ENCODE data around the gene CNTNAP5. TPM values are rescaled to one million over a fixed set of nuclear protein-coding genes. Genes with fewer than 3 reads are reported as not detected.

Gene CNTNAP5
- total and polyA plus RNA-seq, 2 donors (not counting 3 experiments of a cell fraction or from before 2014, with no cell fraction given) = not detected

DNA sequence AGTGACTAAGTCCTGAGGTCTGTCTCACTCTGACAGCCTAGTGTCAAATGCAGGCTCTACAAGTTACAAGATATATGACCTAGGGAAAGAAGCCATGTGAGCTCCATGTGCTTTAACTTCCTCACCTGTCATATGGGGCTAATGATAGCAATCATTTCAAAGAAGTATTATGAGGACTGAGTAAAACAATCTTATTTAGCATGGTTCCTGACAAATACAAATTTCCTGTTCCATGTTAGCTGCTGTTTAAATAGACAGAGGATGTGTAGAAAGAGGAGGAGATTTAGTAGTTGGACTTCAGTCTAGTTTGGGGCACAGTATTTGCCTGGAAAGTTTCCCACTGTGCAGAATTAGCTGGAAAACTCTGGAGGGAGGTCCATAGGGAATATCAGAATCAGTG lies 545.8 kb downstream of the CNTNAP5 start:
- no peak overlapping the region for H2AFZ ChIP-seq (ENCODE audit: low read depth, low read length)
- H3K79me2 ChIP-seq (ENCODE audit: control insufficient read depth, insufficient read depth, low read length) = no peaks in the 10 kb centered on the region
- intact Hi-C loops (cut with micrococcal nuclease) (no loop called here), dilution Hi-C loops (cut with MboI; ENCODE audit: extremely low pct_ligation_motif_present, low sequenced_read_pairs) (no loop called here)
- ChIA-PET CTCF (no interaction called here), POLR2A (no interaction called here)
- H3K9me1 ChIP-seq (replicated peaks; ENCODE audit: control insufficient read depth, extremely low read depth, insufficient read depth, low read length) = no peaks in the 10 kb centered on the region
- no TSS peak for BruUV-seq (replicated peaks)
- H3K9me3 ChIP-seq (replicated peaks; ENCODE audit: control insufficient read depth, insufficient read depth, low read length) = peaks cover 8% of the 10 kb centered on the region
- no peaks in the 10 kb centered on the region for H3K27me3 ChIP-seq (ENCODE audit: control insufficient read depth in 2 of 2, insufficient read depth in 2 of 2, low read length in 2 of 2)
- no peaks in the 10 kb centered on the region for H3K36me3 ChIP-seq (ENCODE audit: control insufficient read depth in 2 of 2, extremely low read depth in 1 of 2, insufficient read depth in 2 of 2, low read length in 2 of 2)
- no peak overlapping the region for H3K4me2 ChIP-seq (ENCODE audit: insufficient read depth, low read length)
- no peak overlapping the region for H3K27ac ChIP-seq (ENCODE audit: insufficient read depth, low read depth, low read length)
- FAIRE-seq = no peak
- H3K4me3 ChIP-seq (replicated peaks in 1 of 3; ENCODE audit: insufficient read depth in 1 of 3, low read depth in 1 of 3, low read length in 3 of 3) = no peak overlapping the region
- H3K9ac ChIP-seq (replicated peaks; ENCODE audit: extremely low read depth, insufficient read depth, low read length) = no peak overlapping the region
- TF ChIP-seq FOS (IDR thresholded peaks at IDR 0.05; ENCODE audit: borderline replicate concordance, insufficient read depth, low read length) (no peak), MYC (IDR thresholded peaks at IDR 0.05; ENCODE audit: low read depth, low read length) (no peak), EZH2 (IDR thresholded peaks at IDR 0.05; ENCODE audit: borderline replicate concordance, low read depth, low read length, severe bottlenecking) (no peak), JUN (IDR thresholded peaks at IDR 0.05; ENCODE audit: borderline replicate concordance, insufficient read depth, insufficient read length, low read depth) (no peak), POLR2AphosphoS5 (IDR thresholded peaks at IDR 0.05; ENCODE audit: insufficient read depth, low read depth, low read length) (no peak), POLR2A (IDR thresholded peaks at IDR 0.05; ENCODE audit: low read depth, low read length) (no peak)
- TF ChIP-seq, protein P1, sequence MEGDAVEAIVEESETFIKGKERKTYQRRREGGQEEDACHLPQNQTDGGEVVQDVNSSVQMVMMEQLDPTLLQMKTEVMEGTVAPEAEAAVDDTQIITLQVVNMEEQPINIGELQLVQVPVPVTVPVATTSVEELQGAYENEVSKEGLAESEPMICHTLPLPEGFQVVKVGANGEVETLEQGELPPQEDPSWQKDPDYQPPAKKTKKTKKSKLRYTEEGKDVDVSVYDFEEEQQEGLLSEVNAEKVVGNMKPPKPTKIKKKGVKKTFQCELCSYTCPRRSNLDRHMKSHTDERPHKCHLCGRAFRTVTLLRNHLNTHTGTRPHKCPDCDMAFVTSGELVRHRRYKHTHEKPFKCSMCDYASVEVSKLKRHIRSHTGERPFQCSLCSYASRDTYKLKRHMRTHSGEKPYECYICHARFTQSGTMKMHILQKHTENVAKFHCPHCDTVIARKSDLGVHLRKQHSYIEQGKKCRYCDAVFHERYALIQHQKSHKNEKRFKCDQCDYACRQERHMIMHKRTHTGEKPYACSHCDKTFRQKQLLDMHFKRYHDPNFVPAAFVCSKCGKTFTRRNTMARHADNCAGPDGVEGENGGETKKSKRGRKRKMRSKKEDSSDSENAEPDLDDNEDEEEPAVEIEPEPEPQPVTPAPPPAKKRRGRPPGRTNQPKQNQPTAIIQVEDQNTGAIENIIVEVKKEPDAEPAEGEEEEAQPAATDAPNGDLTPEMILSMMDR (IDR thresholded peaks at IDR 0.05; ENCODE audit: extremely low read depth in 1 of 2, insufficient read depth in 1 of 2, low read depth in 1 of 2, low read length in 2 of 2) = no peak
- no peak for DNase-seq (ENCODE audit: low read depth, low spot score)
- H4K20me1 ChIP-seq (replicated peaks; ENCODE audit: control insufficient read depth, extremely low read depth, insufficient read depth, low read length) = no peaks in the 10 kb centered on the region
- no peaks in the 10 kb centered on the region for H3K4me1 ChIP-seq (ENCODE audit: control insufficient read depth, extremely low read depth, insufficient read depth, low read length)

DNA sequence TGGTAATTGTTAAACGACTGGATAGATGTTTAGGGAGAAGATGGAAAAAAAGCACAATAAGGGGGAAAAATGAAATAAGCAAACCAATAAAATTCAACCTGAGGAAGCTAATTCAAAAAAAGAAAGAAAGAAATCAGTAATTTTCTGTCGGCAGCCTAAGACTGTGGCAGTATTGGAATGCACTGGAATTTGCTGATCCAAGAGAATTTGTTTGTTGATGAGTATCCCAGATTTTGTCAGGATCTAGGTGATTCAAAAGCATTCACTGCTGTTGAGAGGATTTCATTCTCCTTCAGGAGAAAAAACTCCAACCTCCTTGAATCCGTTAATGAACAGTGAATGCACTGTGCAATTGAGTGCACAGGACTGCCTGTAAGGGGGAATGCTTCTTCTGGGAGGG lies 546.7 kb downstream of the CNTNAP5 start:
- intact Hi-C loops (cut with micrococcal nuclease) = no loop called here
- no peak for DNase-seq (ENCODE audit: low read depth, low spot score)
- no TSS peak for BruUV-seq (replicated peaks)
- Histone ChIP-seq H3K9ac (replicated peaks; ENCODE audit: extremely low read depth, insufficient read depth, low read length) (no peak overlapping the region), H3K4me3 (replicated peaks in 1 of 3; ENCODE audit: insufficient read depth in 1 of 3, low read depth in 1 of 3, low read length in 3 of 3) (no peak overlapping the region), H3K27ac (ENCODE audit: insufficient read depth, low read depth, low read length) (no peak overlapping the region), H3K36me3 (ENCODE audit: control insufficient read depth in 2 of 2, extremely low read depth in 1 of 2, insufficient read depth in 2 of 2, low read length in 2 of 2) (no peaks in the 10 kb centered on the region), H3K4me2 (ENCODE audit: insufficient read depth, low read length) (no peak overlapping the region), H3K27me3 (ENCODE audit: control insufficient read depth in 2 of 2, insufficient read depth in 2 of 2, low read length in 2 of 2) (no peaks in the 10 kb centered on the region), H3K9me3 (replicated peaks; ENCODE audit: control insufficient read depth, insufficient read depth, low read length) (peaks cover 8% of the 10 kb centered on the region), H3K79me2 (ENCODE audit: control insufficient read depth, insufficient read depth, low read length) (no peaks in the 10 kb centered on the region), H4K20me1 (replicated peaks; ENCODE audit: control insufficient read depth, extremely low read depth, insufficient read depth, low read length) (no peaks in the 10 kb centered on the region), H2AFZ (ENCODE audit: low read depth, low read length) (no peak overlapping the region), H3K9me1 (replicated peaks; ENCODE audit: control insufficient read depth, extremely low read depth, insufficient read depth, low read length) (no peaks in the 10 kb centered on the region), H3K4me1 (ENCODE audit: control insufficient read depth, extremely low read depth, insufficient read depth, low read length) (no peaks in the 10 kb centered on the region)
- dilution Hi-C loops (cut with MboI; ENCODE audit: extremely low pct_ligation_motif_present, low sequenced_read_pairs) = no loop called here
- TF ChIP-seq, protein P1 (IDR thresholded peaks at IDR 0.05; ENCODE audit: extremely low read depth in 1 of 2, insufficient read depth in 1 of 2, low read depth in 1 of 2, low read length in 2 of 2) = no peak
- TF ChIP-seq POLR2A (IDR thresholded peaks at IDR 0.05; ENCODE audit: low read depth, low read length) = no peak
- TF ChIP-seq POLR2AphosphoS5 (IDR thresholded peaks at IDR 0.05; ENCODE audit: insufficient read depth, low read depth, low read length) = no peak
- no peak for TF ChIP-seq GATA2 (IDR thresholded peaks at IDR 0.05; ENCODE audit: insufficient read depth, insufficient read length, low read depth, low read length)
- no peak for TF ChIP-seq FOS (IDR thresholded peaks at IDR 0.05; ENCODE audit: borderline replicate concordance, insufficient read depth, low read length)
- TF ChIP-seq MYC (IDR thresholded peaks at IDR 0.05; ENCODE audit: low read depth, low read length) = no peak
- no peak for TF ChIP-seq EZH2 (IDR thresholded peaks at IDR 0.05; ENCODE audit: borderline replicate concordance, low read depth, low read length, severe bottlenecking)
- TF ChIP-seq, protein P2, sequence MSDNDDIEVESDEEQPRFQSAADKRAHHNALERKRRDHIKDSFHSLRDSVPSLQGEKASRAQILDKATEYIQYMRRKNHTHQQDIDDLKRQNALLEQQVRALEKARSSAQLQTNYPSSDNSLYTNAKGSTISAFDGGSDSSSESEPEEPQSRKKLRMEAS (IDR thresholded peaks at IDR 0.05; ENCODE audit: insufficient read depth, insufficient read length) = no peak
- TF ChIP-seq JUN (IDR thresholded peaks at IDR 0.05; ENCODE audit: borderline replicate concordance, insufficient read depth, insufficient read length, low read depth) = no peak
- no peak for FAIRE-seq
- ChIA-PET CTCF (no interaction called here), POLR2A (no interaction called here)

Measured in endothelial cell of umbilical vein (primary cell).